ENCODE results near the gene DRGX.

- TF ChIP-seq, protein P1, sequence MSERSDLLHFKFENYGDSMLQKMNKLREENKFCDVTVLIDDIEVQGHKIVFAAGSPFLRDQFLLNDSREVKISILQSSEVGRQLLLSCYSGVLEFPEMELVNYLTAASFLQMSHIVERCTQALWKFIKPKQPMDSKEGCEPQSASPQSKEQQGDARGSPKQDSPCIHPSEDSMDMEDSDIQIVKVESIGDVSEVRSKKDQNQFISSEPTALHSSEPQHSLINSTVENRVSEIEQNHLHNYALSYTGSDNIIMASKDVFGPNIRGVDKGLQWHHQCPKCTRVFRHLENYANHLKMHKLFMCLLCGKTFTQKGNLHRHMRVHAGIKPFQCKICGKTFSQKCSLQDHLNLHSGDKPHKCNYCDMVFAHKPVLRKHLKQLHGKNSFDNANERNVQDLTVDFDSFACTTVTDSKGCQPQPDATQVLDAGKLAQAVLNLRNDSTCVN (tag by site-specific recombination; optimal IDR thresholded peaks at IDR 0.05): no peak
- TF ChIP-seq, protein P2, sequence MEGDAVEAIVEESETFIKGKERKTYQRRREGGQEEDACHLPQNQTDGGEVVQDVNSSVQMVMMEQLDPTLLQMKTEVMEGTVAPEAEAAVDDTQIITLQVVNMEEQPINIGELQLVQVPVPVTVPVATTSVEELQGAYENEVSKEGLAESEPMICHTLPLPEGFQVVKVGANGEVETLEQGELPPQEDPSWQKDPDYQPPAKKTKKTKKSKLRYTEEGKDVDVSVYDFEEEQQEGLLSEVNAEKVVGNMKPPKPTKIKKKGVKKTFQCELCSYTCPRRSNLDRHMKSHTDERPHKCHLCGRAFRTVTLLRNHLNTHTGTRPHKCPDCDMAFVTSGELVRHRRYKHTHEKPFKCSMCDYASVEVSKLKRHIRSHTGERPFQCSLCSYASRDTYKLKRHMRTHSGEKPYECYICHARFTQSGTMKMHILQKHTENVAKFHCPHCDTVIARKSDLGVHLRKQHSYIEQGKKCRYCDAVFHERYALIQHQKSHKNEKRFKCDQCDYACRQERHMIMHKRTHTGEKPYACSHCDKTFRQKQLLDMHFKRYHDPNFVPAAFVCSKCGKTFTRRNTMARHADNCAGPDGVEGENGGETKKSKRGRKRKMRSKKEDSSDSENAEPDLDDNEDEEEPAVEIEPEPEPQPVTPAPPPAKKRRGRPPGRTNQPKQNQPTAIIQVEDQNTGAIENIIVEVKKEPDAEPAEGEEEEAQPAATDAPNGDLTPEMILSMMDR (tag by site-specific recombination; IDR thresholded peaks at IDR 0.05): peak; percentile 84
- TF ChIP-seq REST (tag by site-specific recombination; IDR thresholded peaks at IDR 0.05) (no peak), ZNF354C (tag by site-specific recombination; IDR thresholded peaks at IDR 0.05; ENCODE audit: borderline replicate concordance, low read depth) (no peak), ZNF274 (IDR thresholded peaks at IDR 0.05; ENCODE audit: low read length) (no peak), ZNF274 (tag by site-specific recombination; IDR thresholded peaks at IDR 0.05; ENCODE audit: borderline replicate concordance) (no peak), RBAK (tag by site-specific recombination; IDR thresholded peaks at IDR 0.05) (no peak), ZNF518A (tag by site-specific recombination; conservative IDR thresholded peaks at IDR 0.05; ENCODE audit: low read depth) (no peak), FEZF1 (tag by site-specific recombination; IDR thresholded peaks at IDR 0.05) (no peak)
- TF ChIP-seq, protein P3, sequence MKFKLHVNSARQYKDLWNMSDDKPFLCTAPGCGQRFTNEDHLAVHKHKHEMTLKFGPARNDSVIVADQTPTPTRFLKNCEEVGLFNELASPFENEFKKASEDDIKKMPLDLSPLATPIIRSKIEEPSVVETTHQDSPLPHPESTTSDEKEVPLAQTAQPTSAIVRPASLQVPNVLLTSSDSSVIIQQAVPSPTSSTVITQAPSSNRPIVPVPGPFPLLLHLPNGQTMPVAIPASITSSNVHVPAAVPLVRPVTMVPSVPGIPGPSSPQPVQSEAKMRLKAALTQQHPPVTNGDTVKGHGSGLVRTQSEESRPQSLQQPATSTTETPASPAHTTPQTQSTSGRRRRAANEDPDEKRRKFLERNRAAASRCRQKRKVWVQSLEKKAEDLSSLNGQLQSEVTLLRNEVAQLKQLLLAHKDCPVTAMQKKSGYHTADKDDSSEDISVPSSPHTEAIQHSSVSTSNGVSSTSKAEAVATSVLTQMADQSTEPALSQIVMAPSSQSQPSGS (tag by site-specific recombination; IDR thresholded peaks at IDR 0.05; ENCODE audit: low read depth): no peak
- TF ChIP-seq, protein P4, sequence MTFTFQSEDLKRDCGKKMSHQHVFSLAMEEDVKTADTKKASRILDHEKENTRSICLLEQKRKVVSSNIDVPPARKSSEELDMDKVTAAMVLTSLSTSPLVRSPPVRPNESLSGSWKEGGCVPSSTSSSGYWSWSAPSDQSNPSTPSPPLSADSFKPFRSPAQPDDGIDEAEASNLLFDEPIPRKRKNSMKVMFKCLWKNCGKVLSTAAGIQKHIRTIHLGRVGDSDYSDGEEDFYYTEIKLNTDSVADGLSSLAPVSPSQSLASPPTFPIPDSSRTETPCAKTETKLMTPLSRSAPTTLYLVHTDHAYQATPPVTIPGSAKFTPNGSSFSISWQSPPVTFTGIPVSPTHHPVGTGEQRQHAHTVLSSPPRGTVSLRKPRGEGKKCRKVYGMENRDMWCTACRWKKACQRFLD (tag by site-specific recombination; IDR thresholded peaks at IDR 0.05): no peak
- TF ChIP-seq, protein P5, sequence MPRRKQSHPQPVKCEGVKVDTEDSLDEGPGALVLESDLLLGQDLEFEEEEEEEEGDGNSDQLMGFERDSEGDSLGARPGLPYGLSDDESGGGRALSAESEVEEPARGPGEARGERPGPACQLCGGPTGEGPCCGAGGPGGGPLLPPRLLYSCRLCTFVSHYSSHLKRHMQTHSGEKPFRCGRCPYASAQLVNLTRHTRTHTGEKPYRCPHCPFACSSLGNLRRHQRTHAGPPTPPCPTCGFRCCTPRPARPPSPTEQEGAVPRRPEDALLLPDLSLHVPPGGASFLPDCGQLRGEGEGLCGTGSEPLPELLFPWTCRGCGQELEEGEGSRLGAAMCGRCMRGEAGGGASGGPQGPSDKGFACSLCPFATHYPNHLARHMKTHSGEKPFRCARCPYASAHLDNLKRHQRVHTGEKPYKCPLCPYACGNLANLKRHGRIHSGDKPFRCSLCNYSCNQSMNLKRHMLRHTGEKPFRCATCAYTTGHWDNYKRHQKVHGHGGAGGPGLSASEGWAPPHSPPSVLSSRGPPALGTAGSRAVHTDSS (tag by site-specific recombination; IDR thresholded peaks at IDR 0.05): no peak
- TF ChIP-seq, protein P6, sequence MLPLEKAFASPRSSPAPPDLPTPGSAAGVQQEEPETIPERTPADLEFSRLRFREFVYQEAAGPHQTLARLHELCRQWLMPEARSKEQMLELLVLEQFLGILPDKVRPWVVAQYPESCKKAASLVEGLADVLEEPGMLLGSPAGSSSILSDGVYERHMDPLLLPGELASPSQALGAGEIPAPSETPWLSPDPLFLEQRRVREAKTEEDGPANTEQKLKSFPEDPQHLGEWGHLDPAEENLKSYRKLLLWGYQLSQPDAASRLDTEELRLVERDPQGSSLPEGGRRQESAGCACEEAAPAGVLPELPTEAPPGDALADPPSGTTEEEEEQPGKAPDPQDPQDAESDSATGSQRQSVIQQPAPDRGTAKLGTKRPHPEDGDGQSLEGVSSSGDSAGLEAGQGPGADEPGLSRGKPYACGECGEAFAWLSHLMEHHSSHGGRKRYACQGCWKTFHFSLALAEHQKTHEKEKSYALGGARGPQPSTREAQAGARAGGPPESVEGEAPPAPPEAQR (tag by site-specific recombination; IDR thresholded peaks at IDR 0.05): no peak
Measured at GRCh38 chr10:49407552-49408137, 11.8 kb upstream of the DRGX start.

Measured in HEK293 (cell line).